Upper lobe of right lung (tissue), 1 donor: Measurements from ENCODE around the gene HSPG2. TPM values are rescaled to one million over a fixed set of nuclear protein-coding genes. Genes with fewer than 3 reads are reported as not detected.

Experiments used
- ATAC-seq: fragments of 200-7000 bp; cut with Tn5 transposase; one replicate; pipeline ENCODE4 v1.9.1; 2020; ENCODE audit warnings: mild to moderate bottlenecking, moderate library complexity
- DNase-seq: peaks from one replicate; pipeline ENCODE4 v3.0.0-alpha.2; 2020
- H3K27ac ChIP-seq: fragments of 200-600 bp; one replicate; pipeline ENCODE4 v1.8.0; 2022
- H3K27me3 ChIP-seq: fragments of 200-600 bp; one replicate; pipeline ENCODE4 v1.8.0; 2022; ENCODE audit warnings: mild to moderate bottlenecking
- H3K36me3 ChIP-seq: fragments of 200-600 bp; one replicate; pipeline ENCODE4 v1.8.0; 2022
- H3K4me1 ChIP-seq: fragments of 200-600 bp; one replicate; pipeline ENCODE4 v1.8.0; 2022
- H3K4me3 ChIP-seq: fragments of 200-600 bp; one replicate; pipeline ENCODE4 v1.8.0; 2022; ENCODE audit warnings: mild to moderate bottlenecking
- H3K9me3 ChIP-seq: fragments of 200-600 bp; one replicate; pipeline ENCODE4 v1.8.0; 2022
- intact Hi-C: fragments of 100-400 bp; cut with DNase I; formaldehyde crosslinking; loops from one replicate; pipeline ENCODE4 v1.11.0; 2022
- total RNA-seq: library from RNA; stranded (reverse); fragmentation: NEBNext Ultra II Directional; extraction: Animal tissue kit (Norgen Biotek cat#: 25700); gene quantifications from one replicate; pipeline ENCODE4 v1.2.1, GENCODE V29; 2021
- TF ChIP-seq, protein P1 (sequence below): fragments of 200-600 bp; IDR thresholded peaks from one replicate; pipeline ENCODE4 v1.8.0; 2022; ENCODE audit warnings: antibody characterized with exemption
- donor health status: DM: no; HTN: yes; CAD: no; lungs with severe emphysema.

Gene HSPG2
- total RNA-seq, 1 donor from 2014 or later = 393 TPM

- Histone ChIP-seq H3K9me3 (no peaks in the 10 kb centered on the region), H3K27me3 (no peaks in the 10 kb centered on the region), H3K27ac (peak overlapping the region; percentile 59), H3K4me3 (no peak overlapping the region), H3K36me3 (peaks cover 4% of the 10 kb centered on the region), H3K4me1 (peaks cover 91% of the 10 kb centered on the region)
- ATAC-seq (no peak), DNase-seq (no peak)
- TF ChIP-seq, protein P1, sequence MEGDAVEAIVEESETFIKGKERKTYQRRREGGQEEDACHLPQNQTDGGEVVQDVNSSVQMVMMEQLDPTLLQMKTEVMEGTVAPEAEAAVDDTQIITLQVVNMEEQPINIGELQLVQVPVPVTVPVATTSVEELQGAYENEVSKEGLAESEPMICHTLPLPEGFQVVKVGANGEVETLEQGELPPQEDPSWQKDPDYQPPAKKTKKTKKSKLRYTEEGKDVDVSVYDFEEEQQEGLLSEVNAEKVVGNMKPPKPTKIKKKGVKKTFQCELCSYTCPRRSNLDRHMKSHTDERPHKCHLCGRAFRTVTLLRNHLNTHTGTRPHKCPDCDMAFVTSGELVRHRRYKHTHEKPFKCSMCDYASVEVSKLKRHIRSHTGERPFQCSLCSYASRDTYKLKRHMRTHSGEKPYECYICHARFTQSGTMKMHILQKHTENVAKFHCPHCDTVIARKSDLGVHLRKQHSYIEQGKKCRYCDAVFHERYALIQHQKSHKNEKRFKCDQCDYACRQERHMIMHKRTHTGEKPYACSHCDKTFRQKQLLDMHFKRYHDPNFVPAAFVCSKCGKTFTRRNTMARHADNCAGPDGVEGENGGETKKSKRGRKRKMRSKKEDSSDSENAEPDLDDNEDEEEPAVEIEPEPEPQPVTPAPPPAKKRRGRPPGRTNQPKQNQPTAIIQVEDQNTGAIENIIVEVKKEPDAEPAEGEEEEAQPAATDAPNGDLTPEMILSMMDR = no peak
- intact Hi-C loops = no loop called here
These were observed 36.2 kb downstream of the HSPG2 start for GRCh38 chr1:21900766-21901472.

- Histone ChIP-seq H3K9me3 (no peaks in the 10 kb centered on the region), H3K4me3 (no peak overlapping the region), H3K4me1 (peaks cover 83% of the 10 kb centered on the region), H3K27me3 (no peaks in the 10 kb centered on the region), H3K27ac (peak overlapping the region; percentile 18), H3K36me3 (peaks cover 13% of the 10 kb centered on the region)
- TF ChIP-seq, protein P1 = no peak
- ATAC-seq (no peak), DNase-seq (no peak)
- intact Hi-C loops = no loop called here
These were observed 37.1 kb downstream of the HSPG2 start for GRCh38 chr1:21899987-21900386.

GRCh38 chr1:21899267-21899810, 37.8 kb downstream of the HSPG2 start:
- H3K36me3 ChIP-seq = peaks cover 20% of the 10 kb centered on the region
- peaks cover 78% of the 10 kb centered on the region for H3K4me1 ChIP-seq
- DNase-seq = no peak
- intact Hi-C loops = no loop called here
- no peaks in the 10 kb centered on the region for H3K27me3 ChIP-seq
- peak overlapping the region; percentile 60 for H3K27ac ChIP-seq
- no peaks in the 10 kb centered on the region for H3K9me3 ChIP-seq
- H3K4me3 ChIP-seq = no peak overlapping the region
- TF ChIP-seq, protein P1 = no peak
- ATAC-seq = no peak

DNA sequence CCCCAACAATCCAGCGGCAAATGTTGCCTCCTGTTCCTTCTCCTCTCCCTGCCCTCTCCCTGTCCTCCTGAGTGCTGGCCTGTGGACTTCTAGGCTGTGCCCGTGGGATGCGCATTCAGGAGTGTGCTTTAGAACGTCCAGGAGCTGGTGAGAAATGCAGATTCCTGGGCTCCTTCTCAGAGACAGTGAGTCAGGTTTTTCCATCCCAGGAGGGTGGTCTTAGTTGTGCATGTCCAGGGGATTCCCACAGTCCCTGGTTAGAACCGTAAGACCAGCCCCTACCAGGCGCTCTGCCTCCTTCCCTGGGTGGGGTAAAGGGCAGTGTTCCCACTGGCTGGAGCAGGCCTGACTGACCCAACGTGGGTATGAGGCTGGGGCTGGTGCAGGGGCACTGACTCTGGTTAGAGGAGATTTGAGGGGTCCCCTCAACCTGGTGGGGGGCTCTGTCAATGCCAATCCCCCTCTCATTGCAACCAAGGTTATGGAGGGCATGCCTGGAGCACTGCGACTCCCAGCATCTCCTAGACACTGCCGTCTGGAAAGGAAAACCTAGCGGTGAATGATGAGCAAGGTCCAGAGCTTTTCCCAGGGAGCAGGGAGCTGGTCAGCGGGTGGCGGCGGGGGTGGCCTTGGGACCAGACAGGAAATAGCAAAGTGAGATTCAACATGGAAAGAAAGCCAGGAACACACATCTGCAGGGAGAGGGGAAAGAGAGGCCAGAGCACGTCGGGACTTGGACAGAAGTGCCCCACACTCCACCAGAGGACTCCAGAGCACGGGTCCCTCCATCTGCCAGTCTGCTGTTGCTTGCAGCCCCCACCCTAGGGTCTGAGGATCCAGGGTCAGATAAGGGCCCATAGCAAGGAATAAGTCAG, 38.5 kb downstream of the HSPG2 start:
- no peaks in the 10 kb centered on the region for H3K27me3 ChIP-seq
- H3K4me1 ChIP-seq = peaks cover 70% of the 10 kb centered on the region
- H3K9me3 ChIP-seq = no peaks in the 10 kb centered on the region
- H3K4me3 ChIP-seq = no peak overlapping the region
- peaks cover 20% of the 10 kb centered on the region for H3K36me3 ChIP-seq
- DNase-seq (no peak), ATAC-seq (no peak)
- intact Hi-C loops = no loop called here
- TF ChIP-seq, protein P1 = no peak
- peak overlapping the region; percentile 60 for H3K27ac ChIP-seq

DNA sequence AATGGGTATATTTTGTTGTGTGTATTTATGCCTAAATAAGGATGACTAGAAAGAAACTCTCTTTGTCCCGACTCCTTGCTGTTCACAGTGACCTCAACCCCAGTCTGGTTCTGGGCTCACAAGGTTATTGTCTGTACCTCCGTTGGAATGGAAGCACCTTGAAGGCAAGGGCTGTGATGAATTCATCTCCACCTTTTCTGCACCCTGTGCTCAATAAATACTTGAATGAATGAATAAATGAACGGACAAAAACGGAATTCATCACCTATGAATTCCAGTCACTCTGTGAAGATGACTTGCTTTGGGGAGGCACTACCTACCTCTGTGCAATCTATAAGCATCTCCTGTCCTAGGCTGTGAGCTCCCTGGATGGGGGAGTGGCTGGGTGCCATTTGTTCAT, 39.3 kb downstream of the HSPG2 start:
- Histone ChIP-seq H3K4me1 (peaks cover 64% of the 10 kb centered on the region), H3K36me3 (peaks cover 20% of the 10 kb centered on the region), H3K4me3 (no peak overlapping the region), H3K27me3 (no peaks in the 10 kb centered on the region), H3K27ac (peak overlapping the region; percentile 65), H3K9me3 (no peaks in the 10 kb centered on the region)
- DNase-seq (no peak), ATAC-seq (no peak)
- intact Hi-C loops = no loop called here
- TF ChIP-seq, protein P1 = no peak
